HepG2 (cell line): ENCODE results near the gene DQX1. TPM values are rescaled to one million over a fixed set of nuclear protein-coding genes. Genes with fewer than 3 reads are reported as not detected.

Experiments
- CHCHD3 ChIP-seq: sonication (generic); formaldehyde crosslinking; IDR thresholded peaks from 2 replicates; pipeline ENCODE4 v1.8.0; 2022; ENCODE audit warnings: mild to moderate bottlenecking, missing genetic modification reagents, moderate library complexity
- CHD2 ChIP-seq: IDR thresholded peaks from 2 replicates; pipeline ENCODE4 v1.6.1; 2011; ENCODE audit warnings: low read depth, low read length, improper control_type of control experiment
- GPN1 ChIP-seq: sonication (generic); formaldehyde crosslinking; IDR thresholded peaks from 2 replicates; pipeline ENCODE4 v1.5.1; 2020; ENCODE audit warnings: missing genetic modification reagents, borderline replicate concordance
- HBP1 ChIP-seq: IDR thresholded peaks from 2 replicates; pipeline ENCODE4 v1.6.1; 2016; ENCODE audit warnings: low read depth, control low read depth
- KLF13 ChIP-seq: sonication (generic); formaldehyde crosslinking; IDR thresholded peaks from 2 replicates; pipeline ENCODE4 v1.4.0; 2020; ENCODE audit warnings: mild to moderate bottlenecking, missing genetic modification reagents
- KLF9 ChIP-seq: IDR thresholded peaks from 2 replicates; pipeline ENCODE4 v1.6.1; 2016; ENCODE audit warnings: low read depth
- MBNL3 ChIP-seq: fragments of 250-450 bp; sonication (Bioruptor Pico); conservative IDR thresholded peaks from 2 replicates; pipeline ENCODE4 v1.8.0; 2022; ENCODE audit warnings: mild to moderate bottlenecking, inconsistent platforms
- MEF2D ChIP-seq: sonication (generic); formaldehyde crosslinking; IDR thresholded peaks from 2 replicates; pipeline ENCODE4 v1.5.1; 2020; ENCODE audit warnings: mild to moderate bottlenecking, missing genetic modification reagents
- POGK ChIP-seq: sonication (generic); formaldehyde crosslinking; conservative IDR thresholded peaks from 2 replicates; pipeline ENCODE4 v1.8.0; 2022; ENCODE audit warnings: mild to moderate bottlenecking, moderate library complexity, missing genetic modification reagents
- RFXANK ChIP-seq: IDR thresholded peaks from 2 replicates; pipeline ENCODE4 v1.6.1; 2016
- SAP130 ChIP-seq: IDR thresholded peaks from 2 replicates; pipeline ENCODE4 v1.6.1; 2016; ENCODE audit warnings: low read depth
- SOX13 ChIP-seq, 3 experiments: fragments of 450-650 bp in 1 of 3; sonication (generic) in 1 of 3; formaldehyde crosslinking in 1 of 3; IDR thresholded peaks in 2 of 3; conservative IDR thresholded peaks in 1 of 3; 2 replicates each; pipeline versions ENCODE4 v1.5.0 to v1.6.1; 2016 to 2020; ENCODE audit warnings: antibody characterized with exemption in 1 of 3, mild to moderate bottlenecking in 1 of 3, missing compliant biosample characterization in 1 of 3, missing genetic modification reagents in 1 of 3, moderate library complexity in 1 of 3
- STAT5B ChIP-seq: sonication (generic); formaldehyde crosslinking; IDR thresholded peaks from 2 replicates; pipeline ENCODE4 v1.4.0; 2020; ENCODE audit warnings: missing genetic modification reagents
- ZFP1 ChIP-seq: IDR thresholded peaks from 2 replicates; pipeline ENCODE4 v1.6.1; 2016
- ZFP82 ChIP-seq: sonication (generic); formaldehyde crosslinking; IDR thresholded peaks from 2 replicates; pipeline ENCODE4 v1.5.1; 2020; ENCODE audit warnings: mild to moderate bottlenecking, missing genetic modification reagents, borderline replicate concordance
- ZNF556 ChIP-seq: sonication (generic); formaldehyde crosslinking; IDR thresholded peaks from 2 replicates; pipeline ENCODE4 v1.4.0; 2020; ENCODE audit warnings: mild to moderate bottlenecking, missing genetic modification reagents, borderline replicate concordance
- ZNF598 ChIP-seq: sonication (generic); formaldehyde crosslinking; IDR thresholded peaks from 2 replicates; pipeline ENCODE4 v1.5.1; 2020; ENCODE audit warnings: mild to moderate bottlenecking, missing genetic modification reagents, borderline replicate concordance
- ZNF629 ChIP-seq: sonication (generic); formaldehyde crosslinking; conservative IDR thresholded peaks from 2 replicates; pipeline ENCODE4 v1.5.0; 2020; ENCODE audit warnings: missing genetic modification reagents
- ZNF788 ChIP-seq: sonication (generic); formaldehyde crosslinking; IDR thresholded peaks from 2 replicates; pipeline ENCODE4 v1.5.0; 2020; ENCODE audit warnings: mild to moderate bottlenecking, missing genetic modification reagents, borderline replicate concordance
- ZSCAN22 ChIP-seq: sonication (generic); formaldehyde crosslinking; IDR thresholded peaks from 2 replicates; pipeline ENCODE4 v1.4.0; 2020; ENCODE audit warnings: mild to moderate bottlenecking, missing genetic modification reagents
- polyA plus RNA-seq, 8 experiments: library from polyadenylated mRNA; depleted of rRNA in 3 of 8; stranded (reverse) in 7 of 8; unstranded in 1 of 8; fragments of >200 nt; fragmentation: Illumina TruSeq in 4 of 8; extraction: Trizol in 4 of 8; gene quantifications; 2 replicates each; pipeline versions ENCODE4 v1.2.1 to v1.2.3, GENCODE V29; 2011 to 2016; ENCODE audit warnings: low read depth in 4 of 8, missing spikeins in 1 of 8, mixed read lengths in 1 of 8; ENCODE audit not compliant: insufficient read depth in 1 of 8
- total RNA-seq, 5 experiments: library from RNA; depleted of rRNA; stranded (reverse); fragments of >200 nt; fragmentation: Illumina TruSeq; extraction: Trizol; gene quantifications; 2 replicates each; pipeline ENCODE4 v1.2.3, GENCODE V29; 2016; ENCODE audit warnings: low read depth in 1 of 5

The DQX1 gene
- total and polyA plus RNA-seq, 2 of the 13 experiments (the other 11 are each of a cell fraction or from before 2014, with no cell fraction given): 27.6 to 89.8 TPM

DNA sequence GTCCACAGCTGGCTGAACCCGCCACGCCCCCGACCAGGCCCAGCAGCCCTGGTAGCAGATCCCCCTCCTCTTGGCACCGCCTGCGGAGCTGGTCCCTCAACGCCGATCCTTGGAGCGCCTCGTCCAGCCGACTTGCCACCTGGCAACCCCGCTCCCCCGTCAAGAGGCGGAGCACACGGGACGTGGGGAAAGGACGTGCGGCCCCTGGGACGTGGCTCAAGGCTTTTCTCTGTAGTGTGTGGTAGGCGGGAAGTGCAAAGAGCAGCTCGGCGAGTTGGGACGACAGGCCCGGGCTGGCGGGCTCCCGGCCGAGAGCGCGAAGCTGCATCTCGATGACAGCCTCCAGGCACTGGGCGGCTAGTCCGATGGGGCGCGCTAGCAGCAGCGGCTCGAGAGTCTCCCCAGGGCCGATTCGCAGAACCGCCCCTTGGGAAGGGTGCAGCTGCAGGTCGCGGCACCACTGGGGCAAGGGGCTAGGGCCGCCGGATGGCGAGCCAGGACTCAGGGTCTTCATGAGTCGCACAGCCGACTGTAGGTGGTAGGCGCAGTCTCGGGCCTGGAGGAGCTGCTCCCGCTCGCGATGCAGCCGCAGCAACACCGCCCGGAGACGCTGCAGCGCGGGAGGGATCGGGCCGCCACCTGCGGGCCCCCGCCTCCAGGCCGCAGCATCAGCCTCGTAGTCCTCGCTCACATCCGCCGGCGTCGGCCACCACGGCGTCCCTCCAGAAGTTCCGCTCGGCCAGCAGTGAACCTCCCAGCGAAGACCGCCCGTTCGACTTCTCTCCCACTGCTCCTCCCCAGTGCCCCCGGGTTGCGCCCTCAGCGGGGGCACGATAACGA lies 43.9 kb downstream of the DQX1 start (continued):
- 0 out of 2 replicates have a peak, but pooled peaks have one; percentile 59 for TF ChIP-seq CHCHD3
- TF ChIP-seq ZNF556 (CRISPR knock-in tag): 0 out of 2 replicates have a peak, but pooled peaks have one; percentile 23
- TF ChIP-seq KLF9: 0 out of 2 replicates have a peak, but pooled peaks have one; percentile 26
- no peak; the same call in 1 of the 2 replicates for TF ChIP-seq ZNF788 (CRISPR knock-in tag)
- TF ChIP-seq RFXANK (CRISPR knock-in tag): no peak
- no peak for TF ChIP-seq MBNL3
- TF ChIP-seq ZNF629 (CRISPR knock-in tag): peak; percentile 24; the same call in 1 of the 2 replicates
- TF ChIP-seq ZNF598 (CRISPR knock-in tag): peak; percentile 75
- no peak for TF ChIP-seq ZFP1 (CRISPR knock-in tag)
- peak; percentile 98; the same call in 1 of the 2 replicates for TF ChIP-seq ZFP82 (CRISPR knock-in tag)
- peak; percentile 72 for TF ChIP-seq POGK
- peak; percentile 50; the same call in 1 of the 2 replicates for TF ChIP-seq GPN1 (CRISPR knock-in tag)
- no peak for TF ChIP-seq KLF13 (CRISPR knock-in tag)
- TF ChIP-seq SAP130: peak; percentile 36; the same call in 1 of the 2 replicates
- no peak for TF ChIP-seq SOX13 (IDR thresholded peaks at IDR 0.05)
- TF ChIP-seq SOX13 (CRISPR knock-in tag; conservative IDR thresholded peaks at IDR 0.05 in 1 of 2, IDR thresholded peaks at IDR 0.05 in 1 of 2): 0 out of 4 replicates have a peak, but pooled peaks of 1 of the 2 experiments have one; percentile 21
- peak; percentile 53; the same call in 1 of the 2 replicates for TF ChIP-seq ZSCAN22 (CRISPR knock-in tag)
- TF ChIP-seq HBP1 (CRISPR knock-in tag): no peak; the same call in 1 of the 2 replicates
- no peak for TF ChIP-seq STAT5B (CRISPR knock-in tag)
- peak; percentile 38; the same call in 1 of the 2 replicates for TF ChIP-seq MEF2D (CRISPR knock-in tag)
- TF ChIP-seq CHD2: no peak
